SK-N-MC (cell line): ENCODE results near the gene BMP10.

ENCODE experiments used
- EZH2 ChIP-seq: fragments of 200-600 bp; sonication (generic); IDR thresholded peaks from one replicate; pipeline ENCODE4 v1.6.1; 2017; ENCODE audit warnings: antibody characterized with exemption
- FOXP2 ChIP-seq: optimal IDR thresholded peaks from 2 replicates; pipeline ENCODE3; 2011; ENCODE audit warnings: mild to moderate bottlenecking, moderate library complexity; ENCODE audit not compliant: insufficient read depth; ENCODE audit errors: extremely low read length, control extremely low read depth
- POLR2AphosphoS5 ChIP-seq: IDR thresholded peaks from 2 replicates; pipeline ENCODE4 v1.6.1; 2012; ENCODE audit warnings: mild to moderate bottlenecking, low read depth, low read length, borderline replicate concordance

DNA sequence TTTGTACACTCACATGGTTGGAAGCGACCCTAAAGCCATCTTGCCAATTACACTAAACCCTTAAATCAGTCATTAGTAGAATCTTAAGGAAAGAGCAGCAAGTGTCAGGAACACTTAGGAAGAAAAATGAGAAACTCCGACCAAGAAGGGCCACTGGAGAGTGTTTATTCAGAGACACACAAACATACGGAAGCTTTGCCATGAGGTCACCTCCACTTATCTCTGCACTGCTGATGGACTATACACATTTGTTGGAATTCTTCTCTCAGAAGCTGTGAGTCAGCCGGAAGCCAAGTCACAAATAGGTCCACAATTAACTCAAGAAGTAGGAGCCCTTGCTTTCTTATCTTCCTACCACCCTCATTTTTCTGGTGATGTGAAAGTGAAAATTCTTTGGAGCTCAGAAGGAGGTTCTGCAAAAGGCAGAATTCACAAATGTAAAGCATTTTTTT is 21.6 kb downstream of the BMP10 start:
- TF ChIP-seq POLR2AphosphoS5 (no peak), EZH2 (no peak), FOXP2 (no peak)
